Adipose tissue (tissue), 3 donors: ENCODE data around the gene CARD19. TPM values are rescaled to one million over a fixed set of nuclear protein-coding genes. Genes with fewer than 3 reads are reported as not detected.
A peak's percentile ranks its signal among the peaks of the same experiment; 100 is the strongest.

ENCODE experiments used
- H3K27ac ChIP-seq: one replicate; pipeline ENCODE4 v1.5.1; 2013; ENCODE audit warnings: low read depth, low read length
- WGBS, 3 donors: extraction: QIAGEN DNeasy Blood & Tissue Kit; methylation state at CpG; one replicate each; pipeline ENCODE4 v1.1.7; 2013; 5-methylcytosine and 5-hydroxymethylcytosine counted together
- polyA plus RNA-seq, 3 donors: library from polyadenylated mRNA; stranded (reverse); fragments of 200-250 nt; gene quantifications; one replicate each; pipeline ENCODE4 v1.2.3, GENCODE V29; 2013
- donor health status: healthy with polysubstance abuse.
- donor health status: Bipolar disorder and iron deficiency.
- donor health status: healthy.

The CARD19 gene, protein sequence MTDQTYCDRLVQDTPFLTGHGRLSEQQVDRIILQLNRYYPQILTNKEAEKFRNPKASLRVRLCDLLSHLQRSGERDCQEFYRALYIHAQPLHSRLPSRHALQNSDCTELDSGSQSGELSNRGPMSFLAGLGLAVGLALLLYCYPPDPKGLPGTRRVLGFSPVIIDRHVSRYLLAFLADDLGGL
- polyA plus RNA-seq, result 10 to 100 TPM; 12.5 to 43.7 (median 26.3) TPM

DNA sequence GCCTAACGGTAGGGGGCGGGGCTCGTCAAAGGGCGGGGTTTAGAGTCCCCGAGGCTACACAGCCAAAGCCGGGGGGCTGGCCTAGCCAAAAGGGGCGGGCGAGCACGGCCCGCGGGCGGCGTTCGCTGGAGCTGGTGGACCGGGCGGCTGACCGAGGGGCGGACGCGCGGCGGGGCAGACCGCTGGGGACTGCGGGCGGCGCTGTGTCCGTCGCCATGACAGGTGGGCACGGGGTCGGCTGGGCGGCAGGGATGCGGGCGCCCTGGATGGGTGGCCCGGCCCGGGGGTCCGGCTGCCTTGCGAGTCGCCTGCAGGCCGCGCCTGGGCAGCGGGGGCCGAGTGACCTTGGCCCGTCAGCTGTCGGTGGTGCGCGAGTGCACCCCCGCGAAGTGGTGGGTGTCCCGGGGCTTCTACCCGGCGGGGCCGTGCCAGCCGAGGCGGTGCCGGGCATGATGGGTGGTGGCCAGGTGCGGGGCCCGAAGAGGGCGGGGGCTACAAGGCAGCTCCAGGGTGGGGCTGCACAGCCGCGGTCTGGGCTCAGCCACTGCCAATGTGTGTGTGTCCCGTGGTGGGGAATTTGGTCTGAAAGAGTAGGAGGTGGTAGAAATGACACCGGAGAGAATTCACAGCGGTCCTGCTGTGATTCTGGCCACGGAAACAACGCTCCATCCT, at the start of gene CARD19:
Gene CARD19, plus strand, starts transcription at position 87 of the 672 bp plus-strand sequence. Its CDS starts 129 bp downstream, at position 216.
- H3K27ac ChIP-seq, result peak within 1 kb of the TSS; percentile 95
- WGBS, 3 donors, result 0 to 1% (median 0%) methylated on average over 48 to 65 of the region's 65 CpGs

DNA sequence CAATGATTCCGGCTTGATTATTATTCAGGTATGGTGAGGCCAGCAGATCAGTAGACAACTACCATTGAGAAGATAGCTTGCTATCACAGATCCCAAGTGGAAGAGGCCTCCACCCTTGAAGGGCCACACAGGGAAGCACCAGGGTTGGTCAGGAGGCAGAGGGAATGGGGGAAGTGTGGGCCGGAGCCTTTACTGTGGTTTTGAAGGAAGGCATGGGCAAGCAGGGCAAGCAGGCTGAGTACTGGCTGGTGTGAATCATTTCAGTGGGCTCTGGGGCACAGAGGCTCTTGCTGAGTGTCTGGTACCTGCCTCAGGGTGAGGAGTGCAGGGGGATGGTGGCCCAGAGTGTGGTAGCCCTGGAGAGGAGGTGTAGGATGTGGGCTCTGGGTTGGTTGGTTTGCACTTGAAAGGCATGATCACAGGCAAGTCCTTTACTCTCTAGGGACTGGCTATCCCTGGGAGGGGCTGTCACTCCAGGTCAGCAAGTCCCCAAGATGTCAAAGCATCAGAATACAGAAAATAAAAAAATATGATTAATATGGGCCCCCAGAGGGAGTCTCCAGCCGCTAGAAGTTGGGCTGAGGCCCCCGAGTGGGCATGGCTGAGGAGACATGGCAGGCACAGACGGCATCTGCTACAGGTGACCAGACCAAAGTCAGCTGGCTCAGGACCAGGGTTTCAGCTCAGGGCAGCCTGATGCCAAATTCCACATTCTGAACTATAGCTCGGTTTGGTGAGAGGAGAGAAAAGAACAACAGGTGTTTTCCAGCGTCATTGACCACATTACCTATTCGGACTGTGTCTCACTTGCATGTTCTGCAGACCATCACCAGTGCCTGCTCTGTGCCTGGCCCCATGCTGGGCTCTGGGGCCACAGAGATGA, 47.2 kb upstream of the CARD19 start:
- WGBS, 3 donors, result 52 to 92% (median 83%) methylated on average over 8 of the region's 8 CpGs
- H3K27ac ChIP-seq, result no peak overlapping the region

DNA sequence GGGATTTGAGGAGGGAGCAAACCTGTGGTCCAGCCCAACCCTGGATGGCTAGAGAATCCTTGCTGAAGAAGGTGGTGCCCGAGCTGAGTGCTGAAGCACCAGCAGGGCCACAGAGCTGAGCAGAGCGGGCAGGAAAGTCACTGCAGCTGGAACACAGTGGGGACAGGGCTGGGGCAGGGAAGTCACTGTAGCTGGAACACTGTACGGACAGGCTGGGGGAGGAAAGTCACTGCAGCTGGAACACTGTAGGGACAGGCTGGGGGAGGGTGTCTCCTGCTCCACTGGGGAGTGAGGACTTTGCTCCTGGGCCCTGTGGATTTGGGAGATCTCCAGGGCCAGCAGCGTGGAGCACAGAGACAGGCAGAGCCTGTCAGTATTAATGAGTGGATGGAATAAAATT, 46.5 kb upstream of the CARD19 start:
- no peak overlapping the region for H3K27ac ChIP-seq
- 69 to 94% (median 80%) methylated on average over 4 of the region's 4 CpGs for WGBS, 3 donors

DNA sequence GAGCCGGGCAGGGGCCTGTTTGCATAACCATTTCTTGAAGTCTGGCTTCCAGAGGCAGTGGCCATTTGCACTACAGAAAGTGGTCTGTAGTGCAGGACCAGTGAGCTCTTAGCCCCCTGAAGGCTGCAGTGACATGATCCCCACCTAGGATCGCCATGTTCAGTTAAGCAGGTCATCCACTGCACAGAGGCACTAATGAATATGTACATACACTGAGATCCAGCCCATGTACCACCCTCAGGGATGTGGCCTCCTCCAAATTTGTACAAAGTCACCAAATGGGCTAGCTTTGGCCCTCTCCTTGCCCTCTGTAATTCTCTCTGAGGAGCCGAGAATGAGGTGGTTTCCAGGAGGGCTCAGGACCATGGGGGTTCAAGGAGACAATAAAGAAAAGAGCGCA, 45.8 kb upstream of the CARD19 start:
- H3K27ac ChIP-seq, result no peak overlapping the region
- 92 to 100% (median 94%) methylated on average over 4 of the region's 4 CpGs for WGBS, 3 donors

DNA sequence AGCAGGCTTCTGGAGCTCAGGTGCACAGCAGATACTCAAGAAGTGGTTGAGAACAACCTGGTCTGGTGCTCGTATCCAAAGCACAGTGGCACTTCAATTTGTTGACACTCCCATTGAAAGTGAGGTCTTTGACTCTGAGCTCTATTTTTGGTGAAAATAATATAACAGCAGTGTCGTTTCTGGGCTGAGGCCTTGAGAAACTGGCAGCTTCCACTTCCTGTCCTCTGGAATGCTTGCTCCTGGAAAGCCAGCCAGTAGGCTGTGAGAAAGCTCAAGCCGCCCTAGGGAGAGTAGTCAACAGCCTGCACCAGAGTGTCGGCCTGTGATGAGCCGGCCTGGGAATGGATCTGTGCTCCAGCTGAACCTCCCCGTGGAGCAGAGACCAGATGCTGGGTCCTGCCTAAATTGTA, 44.3 kb upstream of the CARD19 start:
- no peak overlapping the region for H3K27ac ChIP-seq
- WGBS, 3 donors, result 30 to 37% (median 31%) methylated on average over 6 of the region's 6 CpGs

DNA sequence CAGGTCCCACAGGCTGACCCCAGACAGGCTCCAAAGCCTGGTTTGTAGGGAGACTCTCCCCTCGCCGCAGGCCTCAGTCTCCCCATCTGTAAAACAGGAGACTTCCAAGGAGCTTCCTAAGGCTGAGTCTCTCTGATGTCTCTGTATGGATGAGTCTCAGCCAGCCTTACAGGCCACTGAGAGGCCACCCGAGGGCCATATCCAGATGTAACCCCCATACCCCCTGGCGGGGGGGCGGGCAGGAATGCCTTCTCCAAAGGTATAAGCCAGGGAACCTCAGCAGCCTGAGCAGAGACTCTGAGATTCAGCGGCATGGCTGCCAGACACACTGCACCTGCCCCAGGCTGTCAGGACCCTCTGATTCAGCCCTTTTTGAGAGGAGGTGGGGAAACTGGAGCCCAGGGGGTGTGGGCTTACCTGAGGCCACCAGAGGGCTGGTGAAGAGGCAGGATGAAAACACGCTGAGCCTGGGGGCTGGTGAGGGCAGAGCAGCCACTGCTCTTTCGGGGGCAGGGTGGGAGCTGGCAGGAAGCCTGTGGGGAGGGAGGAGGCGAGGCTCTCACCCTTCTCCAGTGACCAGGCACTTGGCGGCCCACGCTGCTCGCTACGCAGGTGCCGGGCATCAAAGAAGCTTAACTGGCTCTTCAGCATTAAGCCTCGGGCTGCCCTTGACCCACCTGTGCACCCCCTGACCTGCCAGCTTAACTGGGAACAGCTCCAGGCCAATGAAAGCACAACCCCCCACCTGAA, 43.1 kb upstream of the CARD19 start:
- 79 to 87% (median 86%) methylated on average over 15 of the region's 15 CpGs for WGBS, 3 donors
- no peak overlapping the region for H3K27ac ChIP-seq

DNA sequence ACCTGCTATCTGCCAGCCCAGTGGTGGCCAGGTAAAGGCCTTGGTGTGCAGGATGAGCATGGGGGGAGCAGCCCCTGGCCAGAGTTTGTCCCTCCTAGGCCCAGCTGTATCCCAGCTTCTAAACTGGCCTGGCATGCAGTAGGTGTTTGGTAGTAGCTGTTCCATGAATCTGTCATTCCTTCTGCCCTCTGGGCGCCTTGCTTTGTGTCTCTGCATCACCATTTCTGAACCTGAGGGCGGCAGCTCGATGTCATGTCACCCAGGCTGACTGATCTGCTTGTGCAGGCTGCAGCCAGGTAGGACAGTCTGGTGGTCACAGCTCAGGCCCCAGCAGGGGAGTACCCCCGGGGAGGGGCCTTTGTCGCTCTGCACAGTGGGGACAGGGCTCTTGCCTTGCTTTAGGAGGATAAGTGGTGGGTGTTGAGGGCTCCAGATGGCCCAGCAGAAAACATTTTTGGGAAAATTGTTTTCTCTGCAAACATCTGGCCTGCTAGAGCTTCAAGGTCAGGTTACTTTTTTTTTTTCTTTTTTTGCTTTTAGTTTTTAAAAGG, 42.2 kb upstream of the CARD19 start:
- H3K27ac ChIP-seq, result no peak overlapping the region
- 93 to 97% (median 97%) methylated on average over 5 of the region's 5 CpGs for whole genome bisulfite sequencing, 3 donors

DNA sequence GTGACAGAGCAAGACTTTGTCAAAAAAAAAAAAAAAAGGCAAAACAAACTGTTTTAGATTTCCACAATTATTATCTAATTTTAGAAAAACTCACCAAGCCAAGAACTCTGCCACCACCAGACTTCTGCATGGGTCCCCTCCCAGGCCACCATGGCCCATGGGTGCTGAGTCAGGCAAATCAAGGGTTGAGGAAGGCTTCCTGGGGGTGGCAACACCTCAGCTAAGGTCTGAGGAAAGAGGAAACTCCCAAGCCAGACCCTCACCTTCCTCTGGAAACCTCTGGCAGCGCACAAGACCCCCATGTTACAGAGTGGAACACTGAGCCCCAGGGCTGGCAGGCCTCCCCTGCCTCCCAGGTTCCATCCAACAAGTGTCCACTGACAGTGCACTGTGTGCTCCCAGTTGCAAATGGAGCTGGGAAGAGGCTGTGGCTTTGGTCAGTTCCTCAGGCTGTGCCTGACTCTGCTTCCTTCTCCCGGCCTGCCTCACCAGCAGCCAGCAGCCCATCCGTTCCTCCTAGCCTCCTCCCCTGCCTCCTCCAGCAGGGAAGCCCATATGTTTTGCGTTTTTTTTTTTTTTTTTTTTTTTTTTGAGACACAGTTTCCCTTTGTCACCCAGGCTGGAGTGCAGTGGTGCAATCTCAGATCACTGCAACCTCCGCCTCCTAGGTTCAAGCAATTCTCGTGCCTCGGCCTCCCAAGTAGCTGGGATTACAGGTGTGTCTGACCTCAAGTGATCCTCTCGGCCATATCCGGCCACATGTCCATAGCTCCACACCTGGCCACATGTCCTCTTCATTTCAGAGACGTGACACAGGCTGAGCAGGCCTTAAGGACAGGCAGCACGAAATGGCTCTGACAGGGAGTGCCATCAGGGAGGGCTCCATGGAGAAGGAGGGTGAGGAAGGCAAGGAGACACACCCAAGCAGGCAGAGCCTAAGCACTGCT, 41.0 kb upstream of the CARD19 start:
- no peak overlapping the region for H3K27ac ChIP-seq
- 62 to 91% (median 69%) methylated on average over 10 to 11 of the region's 11 CpGs for WGBS, 3 donors

DNA sequence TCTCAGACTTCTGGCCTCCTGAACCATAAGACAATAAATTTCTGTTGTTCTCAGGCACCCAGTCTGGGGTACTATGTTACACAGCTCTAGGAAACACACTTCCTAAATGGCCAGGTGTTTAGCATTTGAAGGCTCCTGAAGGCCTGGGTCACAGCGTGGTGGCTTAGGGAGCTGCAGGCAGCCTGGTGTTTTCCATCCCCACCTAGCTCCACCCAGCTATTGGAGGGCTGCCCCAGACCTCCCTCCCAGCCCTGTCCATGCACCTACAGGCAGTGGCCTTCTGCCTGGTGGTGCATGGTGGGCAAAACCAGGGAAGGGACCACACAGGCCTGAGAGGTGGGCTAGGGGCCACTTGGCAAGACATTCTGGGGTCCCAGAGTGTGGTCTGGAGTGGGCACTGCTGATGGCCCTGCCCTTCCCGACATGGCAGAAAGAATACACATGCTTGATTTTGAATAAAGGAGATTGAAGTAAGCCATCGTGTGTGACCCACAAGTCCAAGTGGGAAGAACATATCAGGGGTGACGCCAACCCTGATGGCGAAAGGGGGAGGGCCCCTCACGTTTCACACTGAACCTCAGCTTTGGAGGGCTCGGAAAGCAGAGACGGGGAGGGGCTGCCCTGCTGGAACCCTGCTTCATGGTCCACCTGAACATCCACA, 38.8 kb upstream of the CARD19 start:
- WGBS, 3 donors, result 80 to 83% (median 83%) methylated on average over 8 of the region's 8 CpGs
- H3K27ac ChIP-seq, result no peak overlapping the region

DNA sequence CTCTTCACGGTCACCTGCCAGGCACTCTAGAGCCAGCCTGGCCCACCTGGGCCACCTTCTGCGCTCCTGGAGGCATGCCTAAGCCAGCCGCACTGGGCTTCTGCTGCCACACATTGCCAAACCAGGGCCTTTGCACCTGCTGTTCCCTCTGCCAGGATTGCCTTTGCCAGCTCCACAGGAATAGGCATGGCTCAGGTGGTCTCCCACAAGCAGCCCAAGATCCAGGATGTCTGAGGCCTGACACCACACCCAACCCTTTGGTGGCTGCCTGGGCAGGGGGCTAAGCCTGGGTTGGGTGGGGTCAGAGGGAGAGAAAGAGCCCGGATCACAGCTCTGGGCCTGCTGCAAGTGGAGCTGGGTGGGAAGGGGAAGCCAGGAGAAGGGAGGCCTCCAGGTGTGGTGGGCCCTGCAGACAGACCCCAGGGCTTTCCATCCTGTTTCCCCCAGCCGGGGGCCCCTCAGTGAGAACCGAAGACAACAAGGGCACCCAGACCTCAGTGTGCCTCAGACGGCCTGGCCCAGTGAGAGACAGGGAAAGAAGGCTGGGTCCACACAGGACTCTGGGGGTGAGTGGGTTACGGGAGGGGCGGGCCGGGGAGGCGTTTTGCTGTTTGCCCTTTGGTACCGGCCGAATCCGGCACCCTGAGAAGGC, 38.2 kb upstream of the CARD19 start:
- H3K27ac ChIP-seq, result no peak overlapping the region
- WGBS, 3 donors, result 56 to 70% (median 62%) methylated on average over 14 of the region's 14 CpGs

DNA sequence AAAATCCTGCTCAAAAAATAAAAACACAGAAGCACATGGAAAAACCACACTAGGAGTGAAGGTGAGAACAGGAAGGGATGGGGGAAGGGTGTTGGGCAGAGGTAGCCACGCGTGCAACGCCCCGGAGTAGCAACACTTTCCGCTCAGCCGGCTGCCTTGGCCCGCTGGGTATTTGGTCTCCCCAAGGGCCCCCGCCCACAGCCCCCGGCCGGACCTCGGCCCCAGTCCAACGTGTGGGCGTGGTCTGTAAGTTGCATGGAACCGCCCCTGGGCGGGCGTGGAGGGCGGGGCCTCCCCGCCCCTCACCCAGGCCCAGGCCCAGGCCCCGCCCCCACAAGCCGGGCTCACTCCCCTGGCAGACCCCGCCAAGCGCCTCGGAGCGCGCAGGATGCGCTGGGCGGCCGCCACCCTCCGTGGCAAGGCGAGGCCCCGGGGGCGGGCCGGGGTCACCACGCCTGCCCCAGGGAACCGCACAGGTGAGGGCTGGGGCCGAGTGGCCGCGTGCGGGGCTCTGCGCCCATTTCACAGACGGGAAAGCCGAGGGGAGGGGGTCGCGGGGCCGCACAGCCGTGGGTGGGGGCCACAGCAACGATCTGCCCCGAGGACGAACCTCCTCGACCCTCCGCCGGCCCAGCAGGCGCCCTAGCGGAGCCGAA, 37.5 kb upstream of the CARD19 start, which contains the start of gene SUSD3:
Gene SUSD3, plus strand, starts transcription at position 347 of the 656 bp plus-strand sequence. Its CDS starts 42 bp downstream, at position 389.
- 1% methylated on average over 42 to 55 of the region's 55 CpGs for WGBS, 3 donors

DNA sequence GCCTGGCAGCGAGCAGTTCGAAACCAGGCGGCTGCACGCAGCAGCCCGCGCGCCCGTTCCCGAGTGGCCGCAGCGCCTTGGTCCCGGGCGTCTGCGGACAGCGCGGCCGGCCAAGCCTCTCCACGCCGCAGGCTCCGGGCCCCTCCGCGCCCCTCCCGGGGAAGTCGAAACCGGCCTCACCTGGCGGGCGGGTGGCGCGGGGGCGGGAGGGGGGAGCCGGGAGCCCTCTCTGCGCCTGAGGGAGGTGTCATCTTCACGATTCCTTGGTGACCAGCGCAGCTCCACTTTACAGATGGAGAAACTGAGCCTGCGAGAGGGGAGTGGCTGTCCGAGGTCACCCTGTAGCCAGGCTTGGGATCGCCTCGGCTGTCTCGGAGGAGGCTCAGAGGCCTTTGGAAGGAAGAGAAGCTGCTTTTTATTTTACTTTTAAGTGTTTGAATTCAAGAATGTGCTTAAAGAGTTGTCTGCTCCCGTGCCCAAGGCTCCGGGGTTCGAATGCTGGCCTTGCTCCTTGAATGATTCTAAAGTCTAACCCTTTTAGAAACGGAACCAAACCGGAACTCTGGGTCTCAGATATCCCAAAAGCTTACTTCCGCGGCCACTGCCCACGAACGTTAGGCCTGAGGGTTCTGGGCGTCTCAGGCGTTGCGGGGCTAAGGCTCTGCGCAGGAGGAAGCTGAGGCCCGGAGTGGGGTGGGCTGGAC, 36.9 kb upstream of the CARD19 start:
- WGBS, 3 donors, result 17 to 34% (median 18%) methylated on average over 46 to 53 of the region's 53 CpGs
- no peak overlapping the region for H3K27ac ChIP-seq

More for the DNA sequence above, 37.5 kb upstream of the CARD19 start, which contains the start of gene SUSD3:
- H3K27ac ChIP-seq, result no peak within 1 kb of the TSS

DNA sequence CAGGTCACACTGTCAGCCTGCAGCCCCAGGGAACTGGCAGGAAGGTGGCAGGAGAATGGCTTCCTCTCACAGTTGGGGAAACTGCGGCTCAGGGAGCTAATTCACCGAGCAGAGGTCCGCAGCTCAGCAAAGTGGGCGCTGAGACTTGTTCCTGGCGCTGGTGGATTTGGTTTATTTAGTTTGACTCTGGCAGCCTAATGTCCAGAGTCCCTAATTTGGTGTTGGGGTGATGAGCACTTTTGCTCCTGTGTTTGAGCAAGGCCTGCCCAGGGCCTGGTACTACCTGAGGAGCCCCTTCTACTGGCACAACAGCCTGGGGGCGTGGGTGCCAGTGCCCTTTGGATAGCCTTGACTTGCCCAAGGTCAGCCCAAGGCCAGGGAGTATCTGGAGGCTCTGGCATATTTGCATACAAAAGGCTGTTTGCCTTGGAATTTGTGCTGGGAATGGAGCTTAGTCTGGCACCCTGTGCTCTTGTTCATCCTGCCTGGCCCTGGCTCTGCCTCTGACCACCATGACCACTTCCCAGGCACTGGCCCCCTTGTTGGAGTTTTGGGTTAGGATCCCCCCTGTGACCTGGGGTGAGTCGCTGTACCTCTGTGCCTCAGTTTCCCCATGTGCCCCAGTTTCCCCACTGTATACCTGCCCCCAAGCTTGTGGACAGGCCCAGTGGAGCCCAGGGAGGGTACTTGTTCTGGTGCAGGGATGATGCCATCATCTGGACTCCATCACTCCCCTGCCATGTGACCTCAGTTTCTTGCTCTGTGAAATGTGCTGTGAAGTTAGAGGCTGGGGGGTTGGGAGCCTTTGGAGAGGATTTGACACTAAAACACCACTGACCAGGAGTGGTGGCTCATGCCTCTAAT, 36.1 kb upstream of the CARD19 start:
- H3K27ac ChIP-seq, result no peak overlapping the region
- WGBS, 3 donors, result 54 to 72% (median 72%) methylated on average over 7 of the region's 7 CpGs

DNA sequence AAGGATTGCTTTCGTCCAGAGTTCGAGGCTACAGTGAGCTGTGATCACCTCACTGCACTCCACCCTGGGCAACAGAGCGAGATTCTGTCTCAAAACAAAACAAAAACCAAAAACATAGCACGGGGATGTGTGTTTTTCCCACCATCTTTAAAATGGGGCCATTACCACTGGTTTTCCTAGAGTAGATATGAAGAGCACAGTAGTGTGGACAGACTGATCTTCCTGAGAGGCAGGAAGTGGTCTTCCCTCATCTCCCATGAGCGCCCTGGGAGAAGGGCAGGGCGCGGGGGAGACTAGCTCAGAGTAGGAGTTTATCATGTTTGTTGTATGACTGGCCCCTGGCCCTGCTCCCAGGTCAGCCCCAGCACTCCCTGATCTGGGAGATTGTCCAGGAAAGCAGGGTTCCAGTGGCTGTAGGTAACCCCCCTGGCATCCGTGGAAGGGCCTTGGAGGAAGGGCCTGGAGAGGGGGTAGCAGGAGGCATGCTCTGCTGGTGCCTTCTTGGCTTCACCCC, 35.2 kb upstream of the CARD19 start:
- no peak overlapping the region for H3K27ac ChIP-seq
- 68 to 73% (median 73%) methylated on average over 8 of the region's 8 CpGs for WGBS, 3 donors
